Measurements from ENCODE around the gene SLC35C1.

- TF ChIP-seq POLR2AphosphoS5 (IDR thresholded peaks at IDR 0.05; ENCODE audit: borderline replicate concordance, low read depth, low read length): no peak
- TF ChIP-seq EZH2 (IDR thresholded peaks at IDR 0.05): no peak
Measured at GRCh38 chr11:45833761-45834160, 28.8 kb downstream of the SLC35C1 start.

All from SK-N-MC (cell line).